HepG2 (cell line): ENCODE results near the gene U2SURP. TPM values are rescaled to one million over a fixed set of nuclear protein-coding genes. Genes with fewer than 3 reads are reported as not detected.

Experiments used
- ATAC-seq: fragments of 200-7000 bp; cut with Tn5 transposase; 3 replicates; pipeline ENCODE4 v1.9.1; 2020; ENCODE audit warnings: mild to moderate bottlenecking, moderate library complexity
- BruUV-seq: library from RNA; stranded (reverse); fragments of 400-500 nt; replicated peaks from 2 replicates; lab custom pipeline; 2021; lab: Mats Ljungman, UMichigan
- CTCF ChIA-PET: fragments of 300-600 bp; formaldehyde crosslinking; extraction: SDS; loops from one replicate; lab custom pipeline; 2021; ENCODE audit warnings: low total read pairs, inconsistent platforms, low intra/inter-chr PET ratio; lab: Yijun Ruan, JAX
- POLR2A ChIA-PET: fragments of 350-600 bp; sonication (Branson Sonifier 250); formaldehyde crosslinking; loops from one replicate; lab custom pipeline; 2020; ENCODE audit warnings: antibody characterized with exemption, inconsistent platforms; lab: Yijun Ruan, JAX
- DNase-seq: peaks from one replicate; pipeline ENCODE4 v3.0.0-alpha.2; 2015; ENCODE audit warnings: low spot score
- FAIRE-seq: peaks from 3 replicates; lab custom pipeline; 2011; peaks lifted over from hg19 to GRCh38; lab: Jason Lieb, UNC
- H2AFZ ChIP-seq: one replicate; pipeline ENCODE4 v1.6.1; 2011; ENCODE audit warnings: low read length, inconsistent platforms
- H3K27ac ChIP-seq: fragments of 300-600 bp; 3 replicates; pipeline ENCODE4 v1.8.0; 2011; ENCODE audit warnings: mixed run types, mild to moderate bottlenecking, mixed read lengths, low read length, inconsistent platforms; ENCODE audit not compliant: insufficient read depth; ENCODE audit errors: extremely low read length
- H3K27me3 ChIP-seq, 2 experiments: fragments of 200-600 bp in 1 of 2; 2 replicates in 1 of 2; 3 replicates in 1 of 2; pipeline versions ENCODE4 v1.6.0 to v1.8.0; 2011; ENCODE audit warnings: low read length in 2 of 2, mild to moderate bottlenecking in 2 of 2, moderate library complexity in 2 of 2, inconsistent platforms in 1 of 2; ENCODE audit not compliant: insufficient read depth in 2 of 2, control insufficient read depth in 1 of 2
- H3K36me3 ChIP-seq, 2 experiments: fragments of 200-600 bp in 1 of 2; replicated peaks in 1 of 2; 2 replicates in 1 of 2; 3 replicates in 1 of 2; pipeline versions ENCODE4 v1.5.1 to v1.8.0; 2011; ENCODE audit warnings: low read length in 2 of 2, inconsistent platforms in 1 of 2; ENCODE audit not compliant: insufficient read depth in 2 of 2, control insufficient read depth in 1 of 2
- H3K4me1 ChIP-seq: 2 replicates; pipeline ENCODE4 v1.5.1; 2012; ENCODE audit warnings: low read length, inconsistent platforms; ENCODE audit not compliant: insufficient read depth
- H3K4me2 ChIP-seq: 2 replicates; pipeline ENCODE4 v1.6.0; 2011; ENCODE audit warnings: low read depth, low read length, inconsistent platforms
- H3K4me3 ChIP-seq, 3 experiments: fragments of 200-600 bp in 1 of 3; sonication (generic), shearing (Covaris generic) in 1 of 3; replicated peaks in 1 of 3; 2 replicates each; pipeline ENCODE4 v1.5.1; 2011 to 2016; ENCODE audit warnings: low read length in 3 of 3, inconsistent platforms in 2 of 3, low read depth in 2 of 3, mild to moderate bottlenecking in 2 of 3, control low read depth in 1 of 3, mixed read lengths in 1 of 3; ENCODE audit not compliant: insufficient read depth in 1 of 3
- H3K79me2 ChIP-seq: one replicate; pipeline ENCODE4 v1.6.1; 2011; ENCODE audit warnings: low read length, inconsistent platforms; ENCODE audit not compliant: insufficient read depth
- H3K9ac ChIP-seq: 2 replicates; pipeline ENCODE4 v1.6.0; 2011; ENCODE audit warnings: mild to moderate bottlenecking, low read depth, low read length, inconsistent platforms; ENCODE audit not compliant: insufficient read depth
- H3K9me3 ChIP-seq: 2 replicates; pipeline ENCODE4 v1.5.1; 2012; ENCODE audit warnings: mild to moderate bottlenecking, low read length
- H4K20me1 ChIP-seq: 2 replicates; pipeline ENCODE4 v1.6.0; 2011; ENCODE audit warnings: inconsistent platforms, mild to moderate bottlenecking, low read length, moderate library complexity; ENCODE audit not compliant: insufficient read depth
- ARID3A ChIP-seq: IDR thresholded peaks from 2 replicates; pipeline ENCODE4 v1.6.1; 2012; ENCODE audit warnings: low read depth, low read length, improper control_type of control experiment
- CCDC6 ChIP-seq: sonication (generic); formaldehyde crosslinking; IDR thresholded peaks from 2 replicates; pipeline ENCODE4 v1.8.1; 2022; ENCODE audit warnings: mild to moderate bottlenecking, missing genetic modification reagents, moderate library complexity
- MAFK ChIP-seq, 2 experiments: IDR thresholded peaks in 1 of 2; conservative IDR thresholded peaks in 1 of 2; 2 replicates each; pipeline ENCODE4 v1.6.1; 2011; ENCODE audit warnings: improper control_type of control experiment in 2 of 2, low read length in 2 of 2
- SETDB1 ChIP-seq: sonication (generic); formaldehyde crosslinking; IDR thresholded peaks from 2 replicates; pipeline ENCODE4 v1.5.1; 2020; ENCODE audit warnings: missing genetic modification reagents, mild to moderate bottlenecking, borderline replicate concordance
- YY1 ChIP-seq: IDR thresholded peaks from 2 replicates; pipeline ENCODE4 v1.6.1; 2011; ENCODE audit warnings: low read length, low read depth, moderate library complexity, mild to moderate bottlenecking; ENCODE audit not compliant: insufficient read depth, insufficient replicate concordance
- ZFP37 ChIP-seq: sonication (generic); formaldehyde crosslinking; IDR thresholded peaks from 2 replicates; pipeline ENCODE4 v1.4.0; 2020; ENCODE audit warnings: missing genetic modification reagents, borderline replicate concordance
- ZKSCAN1 ChIP-seq: fragments of 150-350 bp; IDR thresholded peaks from 2 replicates; pipeline ENCODE4 v1.6.1; 2014; ENCODE audit warnings: low read length
- ZNF512 ChIP-seq: sonication (generic); formaldehyde crosslinking; IDR thresholded peaks from 2 replicates; pipeline ENCODE4 v1.4.0; 2020; ENCODE audit warnings: mild to moderate bottlenecking, missing genetic modification reagents
- ZNF513 ChIP-seq: sonication (generic); formaldehyde crosslinking; conservative IDR thresholded peaks from 2 replicates; pipeline ENCODE4 v1.5.0; 2020; ENCODE audit warnings: missing genetic modification reagents
- ZSCAN5A ChIP-seq: sonication (generic); formaldehyde crosslinking; IDR thresholded peaks from 2 replicates; pipeline ENCODE4 v1.8.0; 2022; ENCODE audit warnings: mild to moderate bottlenecking, missing genetic modification reagents, borderline replicate concordance
- WGBS: methylation state at CpG from one replicate; pipeline ENCODE4 v1.1.6; 2017; ENCODE audit warnings: low lambda C conversion rate; 5-methylcytosine and 5-hydroxymethylcytosine counted together
- in situ Hi-C: cut with HindIII; loops from 2 replicates; pipeline ENCODE4 v1.10.0; 2017; ENCODE audit warnings: low pct_unique_long_range_greater_than_20kb; ENCODE audit not compliant: extremely low pct_ligation_motif_present
- intact Hi-C: fragments of 100-400 bp; cut with micrococcal nuclease; formaldehyde crosslinking; loops from one replicate; pipeline ENCODE4 v1.10.0; 2022; ENCODE audit not compliant: unreplicated experiment
- polyA plus RNA-seq, 8 experiments: library from polyadenylated mRNA; depleted of rRNA in 3 of 8; stranded (reverse) in 7 of 8; unstranded in 1 of 8; fragments of >200 nt; fragmentation: Illumina TruSeq in 4 of 8; extraction: Trizol in 4 of 8; gene quantifications; 2 replicates each; pipeline versions ENCODE4 v1.2.1 to v1.2.3, GENCODE V29; 2011 to 2016; ENCODE audit warnings: low read depth in 4 of 8, missing spikeins in 1 of 8, mixed read lengths in 1 of 8; ENCODE audit not compliant: insufficient read depth in 1 of 8
- total RNA-seq, 5 experiments: library from RNA; depleted of rRNA; stranded (reverse); fragments of >200 nt; fragmentation: Illumina TruSeq; extraction: Trizol; gene quantifications; 2 replicates each; pipeline ENCODE4 v1.2.3, GENCODE V29; 2016; ENCODE audit warnings: low read depth in 1 of 5

Gene U2SURP
- total and polyA plus RNA-seq, 2 of the 13 experiments (the other 11 are each of a cell fraction or from before 2014, with no cell fraction given), result 55.9 to 173 TPM

- H3K79me2 ChIP-seq, result no peaks in the 10 kb centered on the region
- H3K4me3 ChIP-seq, result no peak overlapping the region
- ChIA-PET CTCF (no interaction called here), POLR2A (no interaction called here)
- intact Hi-C loops, result no loop called here
- H3K9ac ChIP-seq, result no peak overlapping the region
- no peaks in the 10 kb centered on the region for H3K36me3 ChIP-seq
- ATAC-seq (no peak), DNase-seq (no peak), FAIRE-seq (no peak)
- 16% methylated on average over 1 of the region's 1 CpG for WGBS
- H3K4me2 ChIP-seq, result no peak overlapping the region
- no peak overlapping the region for H3K27ac ChIP-seq
- no peaks in the 10 kb centered on the region for H3K4me1 ChIP-seq
- in situ Hi-C loops, result no loop called here
- H2AFZ ChIP-seq, result no peak overlapping the region
- H4K20me1 ChIP-seq, result no peaks in the 10 kb centered on the region
- TF ChIP-seq CCDC6 (CRISPR knock-in tag) (no peak), YY1 (no peak), MAFK (conservative IDR thresholded peaks at IDR 0.05 in 1 of 2, IDR thresholded peaks at IDR 0.05 in 1 of 2; ENCODE audit: low read length in 2 of 2) (peak in 1 of 2 experiments; percentile 23; a peak in 1 of 4 replicates), ZKSCAN1 (no peak), ZFP37 (no peak)
- BruUV-seq, result no TSS peak
- H3K9me3 ChIP-seq, result no peaks in the 10 kb centered on the region
- peaks cover 2 to 6% of the 10 kb centered on the region in 2 experiments; a peak in 2 of 5 replicates for H3K27me3 ChIP-seq
These were observed 80.0 kb downstream of the U2SURP start for GRCh38 chr3:143081365-143081764.

- in situ Hi-C loops, result no loop called here
- intact Hi-C loops, result no loop called here
- H3K4me1 ChIP-seq, result no peaks in the 10 kb centered on the region
- no peak overlapping the region for H3K9ac ChIP-seq
- H3K27ac ChIP-seq, result no peak overlapping the region
- CTCF ChIA-PET, result no interaction called here
- no peak for DNase-seq
- no peak overlapping the region for H2AFZ ChIP-seq
- FAIRE-seq, result no peak
- H3K9me3 ChIP-seq, result no peaks in the 10 kb centered on the region
- no peak for ATAC-seq
- no peak overlapping the region for H3K4me3 ChIP-seq
- POLR2A ChIA-PET, result no interaction called here
- H3K4me2 ChIP-seq, result no peak overlapping the region
- 44% methylated on average over 17 of the region's 19 CpGs for WGBS
- no peaks in the 10 kb centered on the region for H3K36me3 ChIP-seq
- H3K27me3 ChIP-seq, result peaks cover 2 to 6% of the 10 kb centered on the region in 2 experiments; a peak in 2 of 5 replicates
- H4K20me1 ChIP-seq, result no peaks in the 10 kb centered on the region
- H3K79me2 ChIP-seq, result no peaks in the 10 kb centered on the region
- BruUV-seq, result no TSS peak
- no peak for TF ChIP-seq ZNF512 (CRISPR knock-in tag)
- TF ChIP-seq ZSCAN5A, result no peak
- no peak for TF ChIP-seq ARID3A
- TF ChIP-seq ZNF513, result no peak
- TF ChIP-seq SETDB1 (CRISPR knock-in tag), result no peak
These were observed 80.7 kb downstream of the U2SURP start for GRCh38 chr3:143081844-143082778.
